Measurements from ENCODE around the gene HOXD9. TPM values are rescaled to one million over a fixed set of nuclear protein-coding genes. Genes with fewer than 3 reads are reported as not detected.

Gene HOXD9
- total and polyA plus RNA-seq, 5 donors from 2014 or later, result not detected

GRCh38 chr2:176106581-176107539 lies 15.7 kb upstream of the HOXD9 start, which contains the start of gene HOXD11:
Gene HOXD11, plus strand, starts transcription at chr2:176107280. Its CDS starts 76 bp downstream, at chr2:176107356.
- Mint-ChIP-seq H3K4me1 (peaks cover 0 to 36% (median 16%) of the 10 kb centered on the region in 4 donors), H3K27ac (peak within 1 kb of the TSS in 1 of 3 donors; percentile 59), H3K27me3 (peaks cover 90% of the 10 kb centered on the region), H3K9me3 (peaks cover 0 to 22% (median 2%) of the 10 kb centered on the region in 7 donors), H3K36me3 (peaks cover 4% of the 10 kb centered on the region), H3K4me3 (peak within 1 kb of the TSS; percentile 46 to 82 (median 60))
- H3K36me3 ChIP-seq (ENCODE audit: control insufficient read depth, insufficient read depth, low read length), result no peaks in the 10 kb centered on the region
- DNase-seq (no peak), ATAC-seq (ENCODE audit: low read depth in 2 of 2) (no peak)
- H3K27me3 ChIP-seq (ENCODE audit: control insufficient read depth, insufficient read depth, low read length), result peaks cover 46% of the 10 kb centered on the region
- H3K9me3 ChIP-seq (ENCODE audit: control insufficient read depth in 2 of 2, low read length in 2 of 2), result peaks cover 0 to 10% of the 10 kb centered on the region in 2 experiments
- no peak within 1 kb of the TSS for H3K4me3 ChIP-seq (ENCODE audit: low read depth, low read length)
- no peak within 1 kb of the TSS for H3K27ac ChIP-seq (ENCODE audit: insufficient read depth, low read length, poor library complexity, severe bottlenecking)
- peaks cover 8% of the 10 kb centered on the region for H3K4me1 ChIP-seq (ENCODE audit: control insufficient read depth, insufficient read depth, low read length, poor library complexity, severe bottlenecking)

GRCh38 chr2:176107731-176108181 lies 14.8 kb upstream of the HOXD9 start:
- Mint-ChIP-seq H3K27me3 (peaks cover 88% of the 10 kb centered on the region), H3K4me1 (peaks cover 0 to 36% (median 13%) of the 10 kb centered on the region in 4 donors), H3K27ac (no peak overlapping the region), H3K9me3 (peaks cover 0 to 16% (median 2%) of the 10 kb centered on the region in 7 donors), H3K4me3 (no peak overlapping the region), H3K36me3 (peaks cover 4% of the 10 kb centered on the region)
- peaks cover 8% of the 10 kb centered on the region for H3K4me1 ChIP-seq (ENCODE audit: control insufficient read depth, insufficient read depth, low read length, poor library complexity, severe bottlenecking)
- H3K27me3 ChIP-seq (ENCODE audit: control insufficient read depth, insufficient read depth, low read length), result peaks cover 42% of the 10 kb centered on the region
- ATAC-seq (ENCODE audit: low read depth in 2 of 2) (no peak), DNase-seq (no peak)
- no peak overlapping the region for H3K27ac ChIP-seq (ENCODE audit: insufficient read depth, low read length, poor library complexity, severe bottlenecking)
- no peaks in the 10 kb centered on the region for H3K36me3 ChIP-seq (ENCODE audit: control insufficient read depth, insufficient read depth, low read length)
- no peak overlapping the region for H3K4me3 ChIP-seq (ENCODE audit: low read depth, low read length)
- H3K9me3 ChIP-seq (ENCODE audit: control insufficient read depth in 2 of 2, low read length in 2 of 2), result peaks cover 0 to 10% of the 10 kb centered on the region in 2 experiments

- ATAC-seq (ENCODE audit: low read depth in 2 of 2), result no peak
Measured at GRCh38 chr2:176109192-176109901, 13.2 kb upstream of the HOXD9 start.

GRCh38 chr2:176109946-176110345 lies 12.6 kb upstream of the HOXD9 start:
- Histone ChIP-seq H3K4me3 (ENCODE audit: low read depth, low read length) (no peak overlapping the region), H3K27me3 (ENCODE audit: control insufficient read depth, insufficient read depth, low read length) (peaks cover 51% of the 10 kb centered on the region), H3K36me3 (ENCODE audit: control insufficient read depth, insufficient read depth, low read length) (no peaks in the 10 kb centered on the region), H3K27ac (ENCODE audit: insufficient read depth, low read length, poor library complexity, severe bottlenecking) (no peak overlapping the region), H3K4me1 (ENCODE audit: control insufficient read depth, insufficient read depth, low read length, poor library complexity, severe bottlenecking) (peaks cover 8% of the 10 kb centered on the region), H3K9me3 (ENCODE audit: control insufficient read depth in 2 of 2, low read length in 2 of 2) (peaks cover 0 to 14% of the 10 kb centered on the region in 2 experiments)
- Mint-ChIP-seq H3K36me3 (peaks cover 4% of the 10 kb centered on the region), H3K4me1 (peaks cover 0 to 31% (median 14%) of the 10 kb centered on the region in 4 donors), H3K9me3 (peaks cover 0 to 16% (median 2%) of the 10 kb centered on the region in 7 donors), H3K27ac (peak overlapping the region in 1 of 3 donors; percentile 48), H3K4me3 (no peak overlapping the region), H3K27me3 (peaks cover 88% of the 10 kb centered on the region)
- DNase-seq (no peak), ATAC-seq (ENCODE audit: low read depth in 2 of 2) (no peak)

More at GRCh38 chr2:176109192-176109901, 13.2 kb upstream of the HOXD9 start:
- H3K27ac Mint-ChIP-seq, result peak overlapping the region in 1 of 3 donors; percentile 48
- H3K4me1 ChIP-seq (ENCODE audit: control insufficient read depth, insufficient read depth, low read length, poor library complexity, severe bottlenecking), result peaks cover 8% of the 10 kb centered on the region
- peaks cover 88% of the 10 kb centered on the region for H3K27me3 Mint-ChIP-seq
- no peaks in the 10 kb centered on the region for H3K36me3 ChIP-seq (ENCODE audit: control insufficient read depth, insufficient read depth, low read length)
- H3K9me3 Mint-ChIP-seq, result peaks cover 0 to 16% (median 2%) of the 10 kb centered on the region in 7 donors
- peaks cover 0 to 14% of the 10 kb centered on the region in 2 experiments for H3K9me3 ChIP-seq (ENCODE audit: control insufficient read depth in 2 of 2, low read length in 2 of 2)
- H3K27me3 ChIP-seq (ENCODE audit: control insufficient read depth, insufficient read depth, low read length), result peaks cover 49% of the 10 kb centered on the region
- no peak overlapping the region for H3K27ac ChIP-seq (ENCODE audit: insufficient read depth, low read length, poor library complexity, severe bottlenecking)
- peaks cover 0 to 34% (median 14%) of the 10 kb centered on the region in 4 donors for H3K4me1 Mint-ChIP-seq
- peaks cover 4% of the 10 kb centered on the region for H3K36me3 Mint-ChIP-seq
- no peak overlapping the region for H3K4me3 ChIP-seq (ENCODE audit: low read depth, low read length)
- no peak for DNase-seq
- H3K4me3 Mint-ChIP-seq, result peak overlapping the region in 2 of 4 donors; percentile 16 to 18

- H3K4me1 Mint-ChIP-seq, result peaks cover 0 to 26% (median 13%) of the 10 kb centered on the region in 4 donors
Measured at GRCh38 chr2:176110415-176111308, 11.9 kb upstream of the HOXD9 start.

GRCh38 chr2:176111309-176111663 lies 11.2 kb upstream of the HOXD9 start:
- no peak for ATAC-seq (ENCODE audit: low read depth in 2 of 2)
- Histone ChIP-seq H3K27me3 (ENCODE audit: control insufficient read depth, insufficient read depth, low read length) (peaks cover 54% of the 10 kb centered on the region), H3K4me1 (ENCODE audit: control insufficient read depth, insufficient read depth, low read length, poor library complexity, severe bottlenecking) (peaks cover 8% of the 10 kb centered on the region), H3K27ac (ENCODE audit: insufficient read depth, low read length, poor library complexity, severe bottlenecking) (no peak overlapping the region), H3K4me3 (ENCODE audit: low read depth, low read length) (no peak overlapping the region), H3K9me3 (ENCODE audit: control insufficient read depth in 2 of 2, low read length in 2 of 2) (peaks cover 0 to 14% of the 10 kb centered on the region in 2 experiments), H3K36me3 (ENCODE audit: control insufficient read depth, insufficient read depth, low read length) (no peaks in the 10 kb centered on the region)
- peaks cover 84% of the 10 kb centered on the region for H3K27me3 Mint-ChIP-seq
- H3K36me3 Mint-ChIP-seq, result peaks cover 4% of the 10 kb centered on the region
- H3K4me1 Mint-ChIP-seq, result peaks cover 0 to 20% (median 9%) of the 10 kb centered on the region in 4 donors
- no peak overlapping the region for H3K27ac Mint-ChIP-seq
- peak overlapping the region in 2 of 4 donors; percentile 5 to 54 for H3K4me3 Mint-ChIP-seq
- peak in 1 of 3 donors; percentile 38 for DNase-seq
- peaks cover 0 to 16% (median 2%) of the 10 kb centered on the region in 7 donors for H3K9me3 Mint-ChIP-seq

More at GRCh38 chr2:176110415-176111308, 11.9 kb upstream of the HOXD9 start:
- Histone ChIP-seq H3K4me1 (ENCODE audit: control insufficient read depth, insufficient read depth, low read length, poor library complexity, severe bottlenecking) (peaks cover 8% of the 10 kb centered on the region), H3K4me3 (ENCODE audit: low read depth, low read length) (no peak overlapping the region), H3K27ac (ENCODE audit: insufficient read depth, low read length, poor library complexity, severe bottlenecking) (no peak overlapping the region), H3K9me3 (ENCODE audit: control insufficient read depth in 2 of 2, low read length in 2 of 2) (peaks cover 0 to 14% of the 10 kb centered on the region in 2 experiments), H3K27me3 (ENCODE audit: control insufficient read depth, insufficient read depth, low read length) (peaks cover 57% of the 10 kb centered on the region), H3K36me3 (ENCODE audit: control insufficient read depth, insufficient read depth, low read length) (no peaks in the 10 kb centered on the region)
- ATAC-seq (ENCODE audit: low read depth in 2 of 2) (no peak), DNase-seq (no peak)
- Mint-ChIP-seq H3K27me3 (peaks cover 88% of the 10 kb centered on the region), H3K4me3 (peak overlapping the region in 1 of 4 donors; percentile 54), H3K9me3 (peaks cover 0 to 16% (median 2%) of the 10 kb centered on the region in 7 donors), H3K36me3 (peaks cover 4% of the 10 kb centered on the region), H3K27ac (no peak overlapping the region)
